WTC11 (cell line): ENCODE data around the gene HECTD4. TPM values are rescaled to one million over a fixed set of nuclear protein-coding genes. Genes with fewer than 3 reads are reported as not detected.
A peak's percentile ranks its signal among the peaks of the same experiment; 100 is the strongest.

ENCODE experiments used
- CREB1 ChIP-seq: sonication (generic); formaldehyde crosslinking; IDR thresholded peaks from 2 replicates; pipeline ENCODE4 v1.8.0; 2023; ENCODE audit warnings: mild to moderate bottlenecking, missing genetic modification reagents
- ESRRA ChIP-seq: sonication (generic); formaldehyde crosslinking; IDR thresholded peaks from 2 replicates; pipeline ENCODE4 v1.8.1; 2022; ENCODE audit warnings: mild to moderate bottlenecking, missing genetic modification reagents, borderline replicate concordance
- FOXP1 ChIP-seq: sonication (generic); formaldehyde crosslinking; IDR thresholded peaks from 2 replicates; pipeline ENCODE4 v1.8.0; 2022; ENCODE audit warnings: missing genetic modification reagents, mild to moderate bottlenecking, moderate library complexity, borderline replicate concordance
- GTF2I ChIP-seq: fragments of 250-450 bp; sonication (Bioruptor Pico); conservative IDR thresholded peaks from 2 replicates; pipeline ENCODE4 v1.4.0; 2021; ENCODE audit warnings: mild to moderate bottlenecking
- NR1H2 ChIP-seq: sonication (generic); formaldehyde crosslinking; IDR thresholded peaks from 2 replicates; pipeline ENCODE4 v1.9.0; 2021; ENCODE audit warnings: mild to moderate bottlenecking, moderate library complexity, missing genetic modification reagents
- NR2C2 ChIP-seq: sonication (generic); formaldehyde crosslinking; IDR thresholded peaks from 2 replicates; pipeline ENCODE4 v1.8.0; 2022; ENCODE audit warnings: mild to moderate bottlenecking, missing genetic modification reagents
- RORB ChIP-seq: fragments of 250-450 bp; sonication (Bioruptor Pico); IDR thresholded peaks from 2 replicates; pipeline ENCODE4 v1.9.0; 2021; ENCODE audit warnings: mild to moderate bottlenecking
- SMAD3 ChIP-seq: sonication (generic); formaldehyde crosslinking; IDR thresholded peaks from 2 replicates; pipeline ENCODE4 v1.8.0; 2022; ENCODE audit warnings: missing genetic modification reagents, mild to moderate bottlenecking, borderline replicate concordance
- TEAD1 ChIP-seq: sonication (generic); formaldehyde crosslinking; IDR thresholded peaks from 2 replicates; pipeline ENCODE4 v1.8.0; 2022; ENCODE audit warnings: mild to moderate bottlenecking, missing genetic modification reagents
- ZNF219 ChIP-seq: sonication (generic); formaldehyde crosslinking; IDR thresholded peaks from 2 replicates; pipeline ENCODE4 v1.8.0; 2023; ENCODE audit warnings: missing genetic modification reagents, mild to moderate bottlenecking, borderline replicate concordance
- ZNF317 ChIP-seq: sonication (generic); formaldehyde crosslinking; IDR thresholded peaks from 2 replicates; pipeline ENCODE4 v1.8.1; 2023; ENCODE audit warnings: low read depth, mild to moderate bottlenecking, moderate library complexity, missing genetic modification reagents, borderline replicate concordance
- ZNF396 ChIP-seq: fragments of 250-450 bp; sonication (Bioruptor Pico); IDR thresholded peaks from 2 replicates; pipeline ENCODE4 v1.8.0; 2021; ENCODE audit warnings: mild to moderate bottlenecking, moderate library complexity, borderline replicate concordance
- ZNF423 ChIP-seq: fragments of 250-450 bp; sonication (Bioruptor Pico); IDR thresholded peaks from 2 replicates; pipeline ENCODE4 v2.1.2; 2022; ENCODE audit warnings: mild to moderate bottlenecking, moderate library complexity
- ZNF671 ChIP-seq: fragments of 250-450 bp; sonication (Bioruptor Pico); IDR thresholded peaks from 2 replicates; pipeline ENCODE4 v1.8.0; 2021; ENCODE audit warnings: mild to moderate bottlenecking
- total RNA-seq: library from RNA; stranded (reverse); gene quantifications from 3 replicates; pipeline ENCODE4 v1.2.3, GENCODE V29; 2021
- TF ChIP-seq, protein P1 (sequence below): sonication (generic); formaldehyde crosslinking; IDR thresholded peaks from 2 replicates; pipeline ENCODE4 v1.8.0; 2022; ENCODE audit warnings: mild to moderate bottlenecking, missing genetic modification reagents
- TF ChIP-seq, protein P2 (sequence below): sonication (generic); formaldehyde crosslinking; IDR thresholded peaks from 2 replicates; pipeline ENCODE4 v1.8.0; 2023; ENCODE audit warnings: missing genetic modification reagents
- TF ChIP-seq, protein P3 (sequence below): sonication (generic); formaldehyde crosslinking; IDR thresholded peaks from 2 replicates; pipeline ENCODE4 v1.8.1; 2023; ENCODE audit warnings: mild to moderate bottlenecking, missing genetic modification reagents, borderline replicate concordance
- TF ChIP-seq, protein P4 (sequence below): fragments of 250-450 bp; sonication (Bioruptor Pico); IDR thresholded peaks from 2 replicates; pipeline ENCODE4 v1.8.0; 2021; ENCODE audit warnings: mild to moderate bottlenecking
- TF ChIP-seq, protein P5 (sequence below): sonication (generic); formaldehyde crosslinking; conservative IDR thresholded peaks from 2 replicates; pipeline ENCODE4 v1.8.1; 2023; ENCODE audit warnings: mild to moderate bottlenecking, low read depth, missing genetic modification reagents, moderate library complexity
- TF ChIP-seq, protein P6 (sequence below): sonication (generic); formaldehyde crosslinking; IDR thresholded peaks from 2 replicates; pipeline ENCODE4 v1.8.1; 2022; ENCODE audit warnings: mild to moderate bottlenecking, moderate library complexity, missing genetic modification reagents
- TF ChIP-seq, protein P7 (sequence below): fragments of 250-450 bp; sonication (Bioruptor Pico); IDR thresholded peaks from 2 replicates; pipeline ENCODE4 v1.9.0; 2021; ENCODE audit warnings: mild to moderate bottlenecking
- TF ChIP-seq, protein P8 (sequence below): sonication (generic); formaldehyde crosslinking; IDR thresholded peaks from 2 replicates; pipeline ENCODE4 v1.8.1; 2023; ENCODE audit warnings: mild to moderate bottlenecking, missing genetic modification reagents

Gene HECTD4
- total RNA-seq, 1 experiment from 2014 or later: 31.7 TPM

DNA sequence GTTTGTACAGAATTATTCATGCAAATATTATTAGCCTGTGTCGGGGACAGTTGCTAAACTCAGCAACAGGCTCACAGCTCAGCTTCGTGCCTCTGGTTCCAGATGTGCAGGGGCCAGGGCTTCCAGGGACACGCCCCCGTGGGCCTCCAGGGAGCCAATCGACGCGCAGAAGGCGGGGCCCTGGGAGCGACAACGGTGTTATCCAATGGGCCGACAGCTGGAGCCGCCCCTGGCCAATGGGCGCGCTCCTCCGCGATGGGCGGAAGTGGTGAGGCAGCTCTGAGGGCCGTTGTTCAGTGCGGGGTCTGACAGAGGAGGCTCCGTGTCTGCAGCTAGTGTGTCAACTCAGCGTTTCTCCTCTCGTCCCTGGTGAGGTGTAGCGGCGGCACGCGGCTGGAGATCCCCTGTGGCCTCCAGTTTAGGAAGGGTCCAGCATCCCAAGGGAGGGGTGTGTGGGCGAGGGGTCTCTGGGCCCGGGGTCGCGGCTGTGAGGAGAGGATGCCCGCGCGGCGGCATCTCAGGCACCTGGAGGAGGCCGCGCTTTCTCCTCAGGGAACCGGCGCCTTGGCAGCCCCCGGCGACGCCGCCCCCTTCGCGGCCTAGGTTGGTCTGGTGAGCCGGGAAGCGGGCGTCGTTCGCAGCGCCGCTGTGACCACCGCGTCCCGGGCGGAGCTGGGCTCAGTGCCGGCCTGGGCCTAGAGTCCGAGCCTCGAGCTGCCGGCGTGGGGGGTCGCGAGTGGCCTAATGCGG is 256.8 kb downstream of the HECTD4 start, which contains the start of gene TRAFD1 (continued):
- TF ChIP-seq, protein P1, sequence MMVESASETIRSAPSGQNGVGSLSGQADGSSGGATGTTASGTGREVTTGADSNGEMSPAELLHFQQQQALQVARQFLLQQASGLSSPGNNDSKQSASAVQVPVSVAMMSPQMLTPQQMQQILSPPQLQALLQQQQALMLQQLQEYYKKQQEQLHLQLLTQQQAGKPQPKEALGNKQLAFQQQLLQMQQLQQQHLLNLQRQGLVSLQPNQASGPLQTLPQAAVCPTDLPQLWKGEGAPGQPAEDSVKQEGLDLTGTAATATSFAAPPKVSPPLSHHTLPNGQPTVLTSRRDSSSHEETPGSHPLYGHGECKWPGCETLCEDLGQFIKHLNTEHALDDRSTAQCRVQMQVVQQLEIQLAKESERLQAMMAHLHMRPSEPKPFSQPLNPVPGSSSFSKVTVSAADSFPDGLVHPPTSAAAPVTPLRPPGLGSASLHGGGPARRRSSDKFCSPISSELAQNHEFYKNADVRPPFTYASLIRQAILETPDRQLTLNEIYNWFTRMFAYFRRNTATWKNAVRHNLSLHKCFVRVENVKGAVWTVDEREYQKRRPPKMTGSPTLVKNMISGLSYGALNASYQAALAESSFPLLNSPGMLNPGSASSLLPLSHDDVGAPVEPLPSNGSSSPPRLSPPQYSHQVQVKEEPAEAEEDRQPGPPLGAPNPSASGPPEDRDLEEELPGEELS (CRISPR knock-in tag): peak; percentile 82
- TF ChIP-seq, protein P2, sequence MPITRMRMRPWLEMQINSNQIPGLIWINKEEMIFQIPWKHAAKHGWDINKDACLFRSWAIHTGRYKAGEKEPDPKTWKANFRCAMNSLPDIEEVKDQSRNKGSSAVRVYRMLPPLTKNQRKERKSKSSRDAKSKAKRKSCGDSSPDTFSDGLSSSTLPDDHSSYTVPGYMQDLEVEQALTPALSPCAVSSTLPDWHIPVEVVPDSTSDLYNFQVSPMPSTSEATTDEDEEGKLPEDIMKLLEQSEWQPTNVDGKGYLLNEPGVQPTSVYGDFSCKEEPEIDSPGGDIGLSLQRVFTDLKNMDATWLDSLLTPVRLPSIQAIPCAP: peak; percentile 71; the same call in 1 of the 2 replicates
- peak; percentile 49 for TF ChIP-seq FOXP1 (CRISPR knock-in tag)
- no peak for TF ChIP-seq GTF2I (CRISPR knock-in tag)
- no peak for TF ChIP-seq ZNF219 (CRISPR knock-in tag)
- TF ChIP-seq TEAD1 (CRISPR knock-in tag): peak; percentile 34; the same call in 1 of the 2 replicates
- TF ChIP-seq, protein P3, sequence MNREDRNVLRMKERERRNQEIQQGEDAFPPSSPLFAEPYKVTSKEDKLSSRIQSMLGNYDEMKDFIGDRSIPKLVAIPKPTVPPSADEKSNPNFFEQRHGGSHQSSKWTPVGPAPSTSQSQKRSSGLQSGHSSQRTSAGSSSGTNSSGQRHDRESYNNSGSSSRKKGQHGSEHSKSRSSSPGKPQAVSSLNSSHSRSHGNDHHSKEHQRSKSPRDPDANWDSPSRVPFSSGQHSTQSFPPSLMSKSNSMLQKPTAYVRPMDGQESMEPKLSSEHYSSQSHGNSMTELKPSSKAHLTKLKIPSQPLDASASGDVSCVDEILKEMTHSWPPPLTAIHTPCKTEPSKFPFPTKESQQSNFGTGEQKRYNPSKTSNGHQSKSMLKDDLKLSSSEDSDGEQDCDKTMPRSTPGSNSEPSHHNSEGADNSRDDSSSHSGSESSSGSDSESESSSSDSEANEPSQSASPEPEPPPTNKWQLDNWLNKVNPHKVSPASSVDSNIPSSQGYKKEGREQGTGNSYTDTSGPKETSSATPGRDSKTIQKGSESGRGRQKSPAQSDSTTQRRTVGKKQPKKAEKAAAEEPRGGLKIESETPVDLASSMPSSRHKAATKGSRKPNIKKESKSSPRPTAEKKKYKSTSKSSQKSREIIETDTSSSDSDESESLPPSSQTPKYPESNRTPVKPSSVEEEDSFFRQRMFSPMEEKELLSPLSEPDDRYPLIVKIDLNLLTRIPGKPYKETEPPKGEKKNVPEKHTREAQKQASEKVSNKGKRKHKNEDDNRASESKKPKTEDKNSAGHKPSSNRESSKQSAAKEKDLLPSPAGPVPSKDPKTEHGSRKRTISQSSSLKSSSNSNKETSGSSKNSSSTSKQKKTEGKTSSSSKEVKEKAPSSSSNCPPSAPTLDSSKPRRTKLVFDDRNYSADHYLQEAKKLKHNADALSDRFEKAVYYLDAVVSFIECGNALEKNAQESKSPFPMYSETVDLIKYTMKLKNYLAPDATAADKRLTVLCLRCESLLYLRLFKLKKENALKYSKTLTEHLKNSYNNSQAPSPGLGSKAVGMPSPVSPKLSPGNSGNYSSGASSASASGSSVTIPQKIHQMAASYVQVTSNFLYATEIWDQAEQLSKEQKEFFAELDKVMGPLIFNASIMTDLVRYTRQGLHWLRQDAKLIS: no peak
- TF ChIP-seq, protein P4, sequence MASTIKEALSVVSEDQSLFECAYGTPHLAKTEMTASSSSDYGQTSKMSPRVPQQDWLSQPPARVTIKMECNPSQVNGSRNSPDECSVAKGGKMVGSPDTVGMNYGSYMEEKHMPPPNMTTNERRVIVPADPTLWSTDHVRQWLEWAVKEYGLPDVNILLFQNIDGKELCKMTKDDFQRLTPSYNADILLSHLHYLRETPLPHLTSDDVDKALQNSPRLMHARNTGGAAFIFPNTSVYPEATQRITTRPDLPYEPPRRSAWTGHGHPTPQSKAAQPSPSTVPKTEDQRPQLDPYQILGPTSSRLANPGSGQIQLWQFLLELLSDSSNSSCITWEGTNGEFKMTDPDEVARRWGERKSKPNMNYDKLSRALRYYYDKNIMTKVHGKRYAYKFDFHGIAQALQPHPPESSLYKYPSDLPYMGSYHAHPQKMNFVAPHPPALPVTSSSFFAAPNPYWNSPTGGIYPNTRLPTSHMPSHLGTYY (CRISPR knock-in tag): no peak
- TF ChIP-seq, protein P5, sequence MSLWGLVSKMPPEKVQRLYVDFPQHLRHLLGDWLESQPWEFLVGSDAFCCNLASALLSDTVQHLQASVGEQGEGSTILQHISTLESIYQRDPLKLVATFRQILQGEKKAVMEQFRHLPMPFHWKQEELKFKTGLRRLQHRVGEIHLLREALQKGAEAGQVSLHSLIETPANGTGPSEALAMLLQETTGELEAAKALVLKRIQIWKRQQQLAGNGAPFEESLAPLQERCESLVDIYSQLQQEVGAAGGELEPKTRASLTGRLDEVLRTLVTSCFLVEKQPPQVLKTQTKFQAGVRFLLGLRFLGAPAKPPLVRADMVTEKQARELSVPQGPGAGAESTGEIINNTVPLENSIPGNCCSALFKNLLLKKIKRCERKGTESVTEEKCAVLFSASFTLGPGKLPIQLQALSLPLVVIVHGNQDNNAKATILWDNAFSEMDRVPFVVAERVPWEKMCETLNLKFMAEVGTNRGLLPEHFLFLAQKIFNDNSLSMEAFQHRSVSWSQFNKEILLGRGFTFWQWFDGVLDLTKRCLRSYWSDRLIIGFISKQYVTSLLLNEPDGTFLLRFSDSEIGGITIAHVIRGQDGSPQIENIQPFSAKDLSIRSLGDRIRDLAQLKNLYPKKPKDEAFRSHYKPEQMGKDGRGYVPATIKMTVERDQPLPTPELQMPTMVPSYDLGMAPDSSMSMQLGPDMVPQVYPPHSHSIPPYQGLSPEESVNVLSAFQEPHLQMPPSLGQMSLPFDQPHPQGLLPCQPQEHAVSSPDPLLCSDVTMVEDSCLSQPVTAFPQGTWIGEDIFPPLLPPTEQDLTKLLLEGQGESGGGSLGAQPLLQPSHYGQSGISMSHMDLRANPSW (CRISPR knock-in tag): no peak
- TF ChIP-seq, protein P6, sequence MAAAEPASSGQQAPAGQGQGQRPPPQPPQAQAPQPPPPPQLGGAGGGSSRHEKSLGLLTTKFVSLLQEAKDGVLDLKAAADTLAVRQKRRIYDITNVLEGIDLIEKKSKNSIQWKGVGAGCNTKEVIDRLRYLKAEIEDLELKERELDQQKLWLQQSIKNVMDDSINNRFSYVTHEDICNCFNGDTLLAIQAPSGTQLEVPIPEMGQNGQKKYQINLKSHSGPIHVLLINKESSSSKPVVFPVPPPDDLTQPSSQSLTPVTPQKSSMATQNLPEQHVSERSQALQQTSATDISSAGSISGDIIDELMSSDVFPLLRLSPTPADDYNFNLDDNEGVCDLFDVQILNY (CRISPR knock-in tag): no peak
- no peak for TF ChIP-seq ZNF317
- TF ChIP-seq, protein P7, sequence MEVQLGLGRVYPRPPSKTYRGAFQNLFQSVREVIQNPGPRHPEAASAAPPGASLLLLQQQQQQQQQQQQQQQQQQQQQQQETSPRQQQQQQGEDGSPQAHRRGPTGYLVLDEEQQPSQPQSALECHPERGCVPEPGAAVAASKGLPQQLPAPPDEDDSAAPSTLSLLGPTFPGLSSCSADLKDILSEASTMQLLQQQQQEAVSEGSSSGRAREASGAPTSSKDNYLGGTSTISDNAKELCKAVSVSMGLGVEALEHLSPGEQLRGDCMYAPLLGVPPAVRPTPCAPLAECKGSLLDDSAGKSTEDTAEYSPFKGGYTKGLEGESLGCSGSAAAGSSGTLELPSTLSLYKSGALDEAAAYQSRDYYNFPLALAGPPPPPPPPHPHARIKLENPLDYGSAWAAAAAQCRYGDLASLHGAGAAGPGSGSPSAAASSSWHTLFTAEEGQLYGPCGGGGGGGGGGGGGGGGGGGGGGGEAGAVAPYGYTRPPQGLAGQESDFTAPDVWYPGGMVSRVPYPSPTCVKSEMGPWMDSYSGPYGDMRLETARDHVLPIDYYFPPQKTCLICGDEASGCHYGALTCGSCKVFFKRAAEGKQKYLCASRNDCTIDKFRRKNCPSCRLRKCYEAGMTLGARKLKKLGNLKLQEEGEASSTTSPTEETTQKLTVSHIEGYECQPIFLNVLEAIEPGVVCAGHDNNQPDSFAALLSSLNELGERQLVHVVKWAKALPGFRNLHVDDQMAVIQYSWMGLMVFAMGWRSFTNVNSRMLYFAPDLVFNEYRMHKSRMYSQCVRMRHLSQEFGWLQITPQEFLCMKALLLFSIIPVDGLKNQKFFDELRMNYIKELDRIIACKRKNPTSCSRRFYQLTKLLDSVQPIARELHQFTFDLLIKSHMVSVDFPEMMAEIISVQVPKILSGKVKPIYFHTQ: no peak
- TF ChIP-seq, protein P8, sequence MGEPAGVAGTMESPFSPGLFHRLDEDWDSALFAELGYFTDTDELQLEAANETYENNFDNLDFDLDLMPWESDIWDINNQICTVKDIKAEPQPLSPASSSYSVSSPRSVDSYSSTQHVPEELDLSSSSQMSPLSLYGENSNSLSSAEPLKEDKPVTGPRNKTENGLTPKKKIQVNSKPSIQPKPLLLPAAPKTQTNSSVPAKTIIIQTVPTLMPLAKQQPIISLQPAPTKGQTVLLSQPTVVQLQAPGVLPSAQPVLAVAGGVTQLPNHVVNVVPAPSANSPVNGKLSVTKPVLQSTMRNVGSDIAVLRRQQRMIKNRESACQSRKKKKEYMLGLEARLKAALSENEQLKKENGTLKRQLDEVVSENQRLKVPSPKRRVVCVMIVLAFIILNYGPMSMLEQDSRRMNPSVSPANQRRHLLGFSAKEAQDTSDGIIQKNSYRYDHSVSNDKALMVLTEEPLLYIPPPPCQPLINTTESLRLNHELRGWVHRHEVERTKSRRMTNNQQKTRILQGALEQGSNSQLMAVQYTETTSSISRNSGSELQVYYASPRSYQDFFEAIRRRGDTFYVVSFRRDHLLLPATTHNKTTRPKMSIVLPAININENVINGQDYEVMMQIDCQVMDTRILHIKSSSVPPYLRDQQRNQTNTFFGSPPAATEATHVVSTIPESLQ: no peak
- TF ChIP-seq NR2C2 (CRISPR knock-in tag): no peak
- no peak for TF ChIP-seq ZNF671 (CRISPR knock-in tag)
- no peak for TF ChIP-seq NR1H2
- no peak for TF ChIP-seq CREB1
- no peak for TF ChIP-seq ZNF396
- no peak for TF ChIP-seq SMAD3 (CRISPR knock-in tag)
- no peak for TF ChIP-seq RORB (CRISPR knock-in tag)
- TF ChIP-seq ESRRA: no peak
- TF ChIP-seq ZNF423 (CRISPR knock-in tag): no peak
